Esophagus mucosa (tissue), 1 donor: Measurements from ENCODE around the gene FAM3A. TPM values are rescaled to one million over a fixed set of nuclear protein-coding genes. Genes with fewer than 3 reads are reported as not detected.
"Not testable (repeated sequence)": the region's sequence is repeated elsewhere in the genome, so short reads cannot be mapped to it uniquely, and the experiment has no call there.

Source experiments
- ATAC-seq: fragments of 200-7000 bp; cut with Tn5 transposase; one replicate; pipeline ENCODE4 v1.9.1; 2020
- total RNA-seq: library from RNA; stranded (reverse); gene quantifications from one replicate; pipeline ENCODE4 v1.2.4, GENCODE V29; 2023
- donor health status: DM: yes; HTN: yes; CAD: no.

Gene FAM3A
- total RNA-seq, 1 donor from 2014 or later = 40.6 TPM

DNA sequence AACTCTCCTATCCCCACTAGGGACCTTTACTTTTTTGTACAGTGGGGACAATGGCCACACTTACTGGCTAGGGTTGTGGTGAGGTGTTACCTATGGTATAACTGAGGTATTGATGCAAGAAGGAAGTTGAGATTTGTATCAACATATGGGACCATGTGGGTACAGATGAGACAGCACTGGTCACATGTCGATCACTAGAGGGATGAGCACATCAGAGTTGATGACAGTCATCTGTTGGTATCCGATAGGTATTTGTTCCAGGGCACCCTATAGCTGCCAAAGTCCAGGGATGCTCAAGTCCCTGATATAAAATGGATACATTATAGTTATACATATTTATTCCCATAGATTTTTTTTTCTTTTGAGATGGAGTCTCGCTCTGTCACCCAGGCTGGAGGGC, 13.0 kb downstream of the FAM3A start:
- ATAC-seq = peak; percentile 14

DNA sequence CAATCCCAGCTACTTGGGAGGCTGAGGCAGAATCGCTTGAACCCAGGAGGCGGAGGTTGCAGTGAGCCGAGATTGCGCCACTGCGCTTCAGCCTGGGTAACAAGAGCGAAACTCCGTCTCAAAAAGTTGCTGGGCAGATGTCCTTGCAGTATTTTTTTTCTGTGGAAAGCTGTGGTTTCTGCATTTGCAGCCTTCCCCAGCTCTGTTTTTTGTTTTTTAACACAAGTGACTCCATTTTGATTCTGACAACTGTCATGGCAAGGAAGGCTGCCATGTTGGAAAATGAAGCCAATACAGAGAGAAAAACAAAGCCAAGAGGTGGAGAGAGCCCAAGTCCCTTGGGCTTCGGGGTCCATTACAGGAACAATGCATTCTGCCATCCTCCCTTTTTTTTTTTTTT, 13.9 kb downstream of the FAM3A start:
- no peak for ATAC-seq

DNA sequence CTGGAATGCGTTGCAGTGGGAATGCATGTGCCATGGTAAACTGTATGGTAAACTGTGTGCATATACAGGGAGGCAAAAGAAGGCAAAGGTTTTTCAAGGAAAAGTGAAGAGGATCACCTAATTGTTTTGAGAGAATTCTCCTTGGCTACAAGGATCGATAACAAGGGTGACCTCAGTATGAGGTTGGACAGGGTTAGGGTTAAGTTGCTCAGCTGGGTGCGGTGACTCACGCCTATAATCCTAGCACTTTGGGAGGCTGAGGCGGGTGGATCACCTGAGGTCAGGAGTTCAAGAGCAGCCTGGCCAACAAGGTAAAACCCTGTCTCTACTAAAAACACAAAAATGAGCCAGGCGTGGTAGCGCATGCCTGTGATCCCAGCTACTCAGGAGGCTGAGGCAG, 14.6 kb downstream of the FAM3A start:
- ATAC-seq = not testable (repeated sequence)

DNA sequence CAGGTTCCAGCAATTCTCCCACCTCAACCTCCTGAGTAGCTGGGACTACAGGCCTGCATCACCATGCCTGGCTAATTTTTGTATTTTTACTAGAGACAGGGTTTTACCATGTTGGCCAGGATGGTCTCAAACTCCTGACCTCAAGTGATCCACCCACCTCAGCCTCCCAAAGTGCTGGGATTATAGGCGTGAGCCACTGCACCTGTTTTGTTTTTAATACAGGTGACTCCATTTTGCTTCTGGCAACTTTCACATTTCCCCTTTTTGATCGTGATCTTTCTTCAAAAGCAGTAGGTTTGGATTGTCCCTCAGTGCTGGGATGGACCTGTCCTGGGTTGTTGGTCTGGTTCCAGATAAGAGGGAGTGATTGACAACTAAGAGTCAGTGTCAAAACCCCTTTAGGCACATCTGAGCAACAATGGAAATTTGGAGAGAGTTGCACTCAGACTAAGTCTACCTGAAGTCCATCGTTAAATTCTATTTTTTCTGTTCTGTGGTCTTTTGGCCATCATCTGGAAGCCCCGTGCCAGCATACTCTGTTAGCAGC, 19.4 kb downstream of the FAM3A start:
- not testable (repeated sequence) for ATAC-seq

DNA sequence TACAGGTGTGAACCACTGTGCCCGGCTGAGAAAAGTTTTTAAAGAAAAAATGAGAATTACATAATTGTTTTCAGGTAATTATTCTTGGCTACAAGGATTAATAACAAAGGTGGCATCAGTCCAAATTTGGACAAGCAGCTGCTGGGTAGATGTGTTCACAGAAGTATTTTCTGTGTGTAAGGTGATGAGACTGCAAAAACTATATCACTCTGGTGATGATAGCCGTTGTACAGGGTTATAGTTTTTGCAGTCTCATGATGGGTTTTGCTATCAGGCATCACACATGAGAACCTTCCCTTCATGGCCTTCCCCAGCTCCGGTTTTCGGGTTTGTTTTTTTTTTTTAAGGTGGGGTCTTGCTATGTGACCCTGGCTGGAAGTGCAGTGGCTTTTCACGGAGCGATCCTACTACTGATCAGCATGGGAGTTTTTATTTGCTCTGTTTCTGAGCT, 20.5 kb downstream of the FAM3A start:
- ATAC-seq = no peak

DNA sequence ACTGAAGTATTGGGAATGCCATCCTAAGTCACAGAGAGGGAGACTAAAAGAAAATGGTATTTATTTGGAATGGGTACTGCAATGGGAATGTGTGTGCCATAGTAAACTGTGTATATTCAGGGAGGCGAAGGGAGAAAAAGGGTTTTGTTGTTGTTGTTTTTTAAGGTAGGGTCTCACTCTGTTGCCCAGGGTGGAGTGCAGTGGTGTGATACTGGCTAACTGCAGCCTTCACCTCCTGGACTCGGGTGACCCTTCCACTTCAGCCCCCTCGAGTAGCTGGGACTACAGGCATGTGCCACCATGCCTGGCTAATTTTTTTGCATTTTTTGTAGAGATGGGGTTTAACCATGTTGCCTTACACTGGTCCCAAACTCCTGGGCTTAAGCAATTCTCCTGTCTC, 21.3 kb downstream of the FAM3A start:
- no peak for ATAC-seq

DNA sequence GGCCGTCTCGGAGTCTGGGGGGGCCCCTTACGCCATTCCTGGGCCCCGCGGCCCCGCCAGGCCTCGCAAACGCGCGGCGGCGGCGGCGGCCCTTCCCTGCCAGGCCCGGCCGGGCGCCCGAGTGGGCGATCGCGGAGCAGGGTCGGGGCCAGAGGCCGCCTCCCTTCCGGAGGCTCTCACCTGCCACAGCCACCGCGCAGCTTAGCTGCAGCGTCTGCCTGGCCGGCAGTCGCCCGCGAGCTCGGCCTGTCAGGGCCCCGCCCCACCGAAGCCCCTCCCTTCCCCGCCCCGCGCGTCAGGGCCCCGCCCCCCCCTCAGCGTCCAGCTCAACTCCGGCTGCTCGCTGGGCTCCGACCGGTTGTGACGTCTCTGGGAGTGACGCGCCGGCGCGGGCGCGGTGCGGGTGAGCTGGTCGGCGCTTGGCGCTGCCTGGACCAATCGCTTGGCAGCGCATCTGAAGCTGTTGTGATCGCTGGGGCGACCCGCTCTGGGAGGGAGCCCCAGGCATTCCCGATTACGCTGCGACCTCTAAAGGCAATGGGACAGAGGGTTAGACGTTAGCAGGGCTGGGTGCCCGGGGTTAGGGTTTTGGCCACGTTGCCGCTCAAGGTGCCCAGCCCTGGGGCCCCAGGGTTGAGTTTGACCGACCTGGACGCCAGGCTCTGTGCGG, 25.5 kb downstream of the FAM3A start, which contains the start of gene SLC10A3:
Gene SLC10A3 (minus strand): TSS at position 216 of the 670 bp plus-strand sequence. CDS start 1,689 bp downstream, outside the sequence.
- peak; percentile 90 for ATAC-seq

DNA sequence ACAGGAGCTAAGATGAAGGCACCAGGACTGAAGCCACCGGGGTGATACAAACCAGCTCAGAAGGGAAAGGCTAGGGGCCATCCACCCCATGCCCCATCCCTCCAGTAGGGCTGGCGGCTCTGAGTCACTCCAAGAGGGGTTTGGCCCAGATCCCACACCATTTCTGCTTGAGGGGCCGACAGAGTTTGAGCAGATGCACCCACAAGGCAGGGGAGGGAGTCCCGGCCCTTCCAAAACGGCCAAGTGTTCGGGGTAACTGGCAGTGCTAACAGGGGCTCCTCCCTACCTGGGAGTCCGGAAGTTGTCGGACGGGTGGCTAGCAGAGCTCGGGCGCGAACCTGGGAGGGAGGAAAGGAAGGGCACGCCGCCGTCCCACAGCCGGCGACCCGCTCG, 26.0 kb downstream of the FAM3A start:
- ATAC-seq = peak; percentile 14

DNA sequence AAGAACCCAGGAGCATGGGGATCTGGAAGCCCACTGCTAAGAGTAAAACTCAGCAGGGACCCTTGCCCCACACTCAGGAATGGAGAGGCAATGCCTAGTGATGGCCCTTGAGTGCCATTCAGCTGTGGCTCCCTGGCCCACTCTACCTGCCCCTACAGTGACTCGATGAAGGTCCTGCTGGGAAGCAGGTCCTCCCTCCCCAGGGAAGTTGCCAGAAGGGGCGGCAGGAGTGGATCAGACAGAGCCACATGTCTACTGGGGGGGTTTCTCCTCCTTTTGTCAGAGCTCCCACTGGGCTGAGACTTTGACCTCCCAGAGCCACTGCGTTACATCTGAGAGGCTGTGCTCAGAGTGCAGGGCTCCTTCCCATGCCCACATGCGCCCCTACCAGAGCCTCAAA, 26.9 kb downstream of the FAM3A start:
- ATAC-seq = no peak

DNA sequence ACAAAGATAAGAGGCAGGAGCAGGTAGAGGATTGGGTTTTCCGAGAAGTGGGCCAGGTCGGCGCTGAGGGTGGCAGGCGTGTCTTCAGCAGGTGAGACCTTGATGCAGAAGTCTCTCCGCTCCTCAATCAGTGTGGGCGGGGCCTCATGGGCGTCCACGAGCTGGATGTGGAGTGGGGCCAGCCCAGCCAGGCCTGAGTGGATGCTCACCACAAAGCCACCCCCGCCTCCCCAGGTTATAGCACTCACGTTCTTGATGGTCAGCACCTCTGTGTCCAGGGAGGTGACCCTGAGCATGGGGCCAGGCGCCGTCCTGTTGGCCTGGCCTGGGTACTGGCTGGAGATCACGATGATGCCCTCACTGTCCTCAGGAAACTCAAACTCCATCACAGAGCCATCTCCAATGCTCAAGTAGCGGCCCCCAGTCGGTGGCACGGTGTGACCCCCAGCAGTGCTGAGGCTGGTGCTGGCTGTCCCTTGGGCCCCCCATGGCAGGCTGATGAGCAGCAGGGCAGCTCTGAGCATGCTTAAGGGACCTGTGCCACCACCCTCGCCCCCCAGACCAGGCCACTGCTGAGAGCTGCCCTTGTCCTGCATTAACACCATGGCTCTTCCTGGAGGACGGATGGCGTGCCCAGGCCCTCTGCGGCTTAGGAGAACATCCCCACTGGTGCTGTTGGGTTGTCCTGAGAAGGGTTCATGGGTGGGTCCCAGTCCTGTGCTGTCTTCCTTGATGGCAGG, 27.5 kb downstream of the FAM3A start:
- no peak for ATAC-seq

DNA sequence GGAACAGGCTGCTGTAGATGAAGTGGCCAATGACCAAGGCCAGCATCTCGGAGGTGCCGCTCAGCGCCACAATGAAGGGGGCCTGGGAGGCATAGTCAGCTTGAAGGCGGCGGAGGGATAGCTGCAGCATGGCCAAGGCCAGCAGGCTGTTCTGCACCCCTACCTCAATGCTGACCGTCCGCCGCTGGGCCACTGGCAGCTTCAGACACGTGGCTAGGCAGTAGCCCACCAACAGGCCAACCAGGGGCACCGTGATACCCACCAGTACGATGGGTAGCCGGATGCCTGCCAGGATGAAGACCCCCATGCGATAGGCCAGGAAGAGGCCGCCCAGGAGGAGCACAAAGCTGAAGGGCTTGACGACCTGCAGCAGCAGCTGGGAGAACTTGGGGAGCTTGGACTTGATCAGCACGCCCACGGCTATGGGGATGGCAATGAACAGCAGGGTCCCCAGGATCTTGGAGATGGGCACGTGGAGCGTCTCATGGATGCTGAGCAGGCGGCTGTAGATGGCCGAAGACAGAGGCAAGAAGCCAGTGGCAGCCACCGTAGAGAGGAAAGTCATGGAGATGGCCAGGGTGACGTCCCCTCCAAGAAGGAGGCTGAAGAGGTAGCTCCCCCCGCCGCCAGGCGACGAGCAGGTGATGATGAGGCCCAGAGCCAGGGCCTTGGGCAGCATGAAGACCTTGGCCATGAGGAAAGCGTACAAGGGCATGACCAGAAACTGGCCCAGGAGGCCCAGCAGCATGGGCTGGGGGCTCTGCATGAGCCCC, 28.3 kb downstream of the FAM3A start:
- ATAC-seq = no peak

DNA sequence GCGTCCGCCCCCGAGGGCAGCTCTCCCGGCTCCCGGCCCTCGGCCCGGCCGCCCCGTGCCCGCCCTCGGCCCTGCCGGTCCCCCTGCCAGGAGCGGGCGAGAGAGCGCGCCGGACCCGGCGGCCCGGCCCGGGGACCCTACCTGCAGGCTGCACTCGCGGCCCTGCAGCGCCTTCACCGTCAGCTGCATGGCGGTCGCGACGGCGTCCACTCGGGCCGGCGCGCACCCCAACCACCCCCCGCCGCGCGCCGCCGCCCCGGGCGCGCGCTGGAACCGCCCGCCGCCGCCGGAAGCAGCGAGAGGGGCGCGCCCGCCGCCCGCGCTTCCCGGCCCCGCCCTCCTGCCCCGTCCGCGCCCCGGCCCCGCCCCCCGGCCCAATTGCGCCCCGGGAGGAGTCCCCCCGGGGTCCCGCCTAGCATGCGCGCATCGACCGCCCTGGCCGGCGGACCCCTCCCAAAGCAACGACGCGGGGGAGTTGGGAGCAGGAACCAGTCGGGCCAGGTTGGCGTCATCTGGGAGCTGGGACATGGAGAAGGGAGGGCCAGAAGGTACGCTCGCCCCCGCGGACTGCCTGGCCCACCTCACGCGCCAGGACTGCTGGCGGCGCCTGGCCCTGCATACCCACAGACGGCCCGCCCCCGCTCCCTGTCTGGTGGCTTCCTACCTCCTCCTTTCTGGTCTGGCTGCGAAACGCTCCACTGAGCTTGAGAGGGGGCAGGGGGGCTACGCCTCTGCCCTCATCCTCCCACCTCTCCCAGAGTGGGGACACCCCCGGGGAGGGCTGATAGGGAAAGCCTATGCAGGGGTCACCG, 29.4 kb downstream of the FAM3A start, which contains the start of gene UBL4A:
Gene UBL4A (minus strand): TSS at position 220 of the 812 bp plus-strand sequence. CDS start 31 bp downstream, at position 189.
- ATAC-seq = peak; percentile 35

DNA sequence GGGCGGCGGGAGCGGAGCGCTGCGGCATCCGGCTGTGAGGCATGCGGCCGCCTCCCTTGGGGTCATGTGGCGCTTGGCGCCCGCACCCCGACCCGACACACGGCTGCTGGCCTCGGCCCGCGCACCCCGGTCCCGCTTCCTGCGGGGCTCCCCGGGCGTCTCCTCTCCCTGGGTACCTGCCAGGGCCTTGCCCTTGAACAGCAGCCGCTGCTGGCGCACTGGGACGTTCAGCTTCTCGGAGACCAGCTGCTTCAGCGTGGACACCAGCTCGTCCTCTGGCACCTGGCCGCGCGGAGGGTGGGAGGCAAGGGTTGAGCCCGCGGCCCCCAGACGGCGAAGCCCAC, 30.0 kb downstream of the FAM3A start:
- ATAC-seq = no peak

DNA sequence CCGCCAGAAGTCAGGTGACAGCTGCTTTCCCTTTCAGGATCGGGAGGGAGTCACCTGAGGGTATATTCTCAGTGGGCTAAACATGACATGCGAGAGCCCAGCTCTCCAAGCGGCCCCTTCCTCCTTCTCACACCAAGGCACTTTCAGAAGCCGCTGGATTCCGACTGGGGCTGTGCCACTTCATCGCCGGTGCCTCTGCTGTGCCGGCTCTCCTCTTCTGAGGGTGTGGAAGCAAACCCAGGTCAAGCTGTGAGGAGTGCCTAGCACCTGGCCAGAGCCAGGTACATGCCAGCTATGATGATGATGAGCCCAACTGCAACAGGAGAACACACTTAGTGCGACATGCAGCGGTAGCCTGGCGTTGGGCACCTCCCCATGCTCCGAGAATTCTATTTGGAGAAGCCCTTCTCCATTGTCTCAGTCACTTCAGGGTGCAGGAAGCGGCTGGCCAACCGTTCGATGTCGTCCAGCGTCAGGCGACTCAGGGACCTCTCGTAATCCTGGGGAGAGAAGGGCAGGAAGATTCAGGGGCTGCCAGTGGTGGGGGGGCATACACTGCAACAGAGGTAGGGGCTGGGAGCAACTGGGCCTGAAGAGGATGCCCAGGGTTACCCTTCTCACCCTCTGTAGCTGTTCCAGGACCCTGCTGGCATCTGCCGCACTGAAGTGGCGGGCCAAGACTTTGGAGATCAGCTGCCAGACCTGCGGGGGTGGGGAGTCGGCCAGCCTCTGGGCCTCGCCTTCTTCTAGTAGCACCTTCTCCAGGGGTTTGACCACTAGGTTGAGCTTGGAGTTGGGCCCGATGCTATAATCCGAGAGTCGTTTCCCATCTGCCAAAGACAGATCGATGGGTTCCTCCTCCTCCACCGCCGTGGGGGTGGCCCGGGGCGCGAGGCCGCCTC, 30.6 kb downstream of the FAM3A start:
- ATAC-seq = no peak

DNA sequence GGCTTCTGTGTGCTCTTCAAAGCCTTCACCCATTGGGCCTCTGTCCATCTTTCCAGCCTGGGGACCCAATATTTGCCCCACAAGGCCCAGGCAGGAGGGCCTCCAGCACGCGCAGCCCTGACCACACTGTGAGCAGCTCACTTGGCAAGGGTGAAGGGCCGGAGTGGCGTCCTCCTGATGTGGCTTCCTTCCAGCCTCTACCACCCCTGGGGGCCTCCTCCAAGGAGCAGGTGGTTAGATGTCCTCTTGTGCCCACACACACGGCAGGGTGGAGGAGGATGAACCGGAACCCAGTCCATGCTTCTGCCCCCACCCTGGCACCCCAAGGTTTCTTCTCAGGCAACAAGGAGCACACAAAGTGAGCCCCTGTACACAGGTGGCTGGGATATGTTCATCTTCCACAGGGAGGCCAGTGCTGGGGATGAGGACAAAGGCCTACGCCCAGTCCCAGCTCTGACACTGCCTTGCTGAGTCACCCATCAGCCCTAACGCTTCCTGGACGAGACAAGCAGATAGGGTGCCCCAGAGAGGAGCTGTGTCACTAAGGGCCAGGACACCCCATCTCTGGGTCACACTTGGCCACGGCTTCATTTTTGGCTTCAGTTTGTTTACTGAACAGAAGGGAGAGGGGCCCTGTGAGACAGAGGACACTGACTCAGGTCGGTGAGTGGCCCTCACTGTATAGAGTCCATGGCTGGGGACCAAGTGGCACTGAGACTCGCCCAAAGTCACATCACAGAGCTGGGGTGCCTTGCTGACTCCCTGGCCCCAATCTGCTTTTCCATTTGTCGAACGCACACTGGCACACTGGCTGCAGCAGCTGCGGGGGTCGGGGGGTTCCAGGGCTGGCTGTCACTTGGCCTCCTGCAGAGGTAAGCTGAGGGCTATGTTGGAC, 31.5 kb downstream of the FAM3A start:
- peak; percentile 68 for ATAC-seq

DNA sequence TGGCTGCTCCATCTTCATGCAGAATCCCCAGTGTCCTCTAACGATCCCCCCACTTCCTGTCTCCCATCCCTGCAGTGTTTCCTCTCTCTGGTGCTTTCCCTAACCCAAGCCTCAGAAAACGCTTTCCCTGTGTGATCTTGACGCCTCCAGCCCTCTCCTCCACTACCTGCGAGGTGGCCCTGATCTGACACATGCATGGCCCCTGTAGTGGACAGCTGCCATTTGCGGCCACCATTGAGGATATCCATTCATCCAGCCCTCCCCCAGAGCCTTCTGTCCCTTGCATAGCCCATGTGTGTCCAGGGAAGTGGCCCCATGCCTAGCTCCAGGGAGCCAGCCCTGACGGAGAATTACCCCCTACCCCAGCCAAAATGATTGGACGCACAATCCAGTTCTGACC, 32.7 kb downstream of the FAM3A start:
- no peak for ATAC-seq

DNA sequence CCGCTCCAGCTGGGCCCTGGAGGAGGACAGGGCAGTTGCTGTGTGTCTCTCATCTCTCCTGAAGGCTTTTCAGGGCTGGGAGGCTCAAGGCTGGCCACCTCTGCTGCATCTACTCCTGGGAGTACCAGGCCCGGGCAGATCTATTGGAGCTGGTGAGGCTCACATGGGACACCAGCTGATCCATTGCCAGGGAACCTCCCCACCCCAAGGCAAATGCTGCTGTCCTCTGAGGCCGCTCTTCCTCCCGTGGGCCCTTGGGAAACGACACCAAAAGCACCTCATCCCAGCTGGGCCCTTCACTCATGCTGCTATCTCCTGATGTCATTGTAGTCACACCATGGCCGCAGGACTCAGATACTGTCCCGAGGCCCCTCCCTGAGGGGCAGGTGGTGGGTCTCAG, 33.2 kb downstream of the FAM3A start:
- ATAC-seq = no peak

DNA sequence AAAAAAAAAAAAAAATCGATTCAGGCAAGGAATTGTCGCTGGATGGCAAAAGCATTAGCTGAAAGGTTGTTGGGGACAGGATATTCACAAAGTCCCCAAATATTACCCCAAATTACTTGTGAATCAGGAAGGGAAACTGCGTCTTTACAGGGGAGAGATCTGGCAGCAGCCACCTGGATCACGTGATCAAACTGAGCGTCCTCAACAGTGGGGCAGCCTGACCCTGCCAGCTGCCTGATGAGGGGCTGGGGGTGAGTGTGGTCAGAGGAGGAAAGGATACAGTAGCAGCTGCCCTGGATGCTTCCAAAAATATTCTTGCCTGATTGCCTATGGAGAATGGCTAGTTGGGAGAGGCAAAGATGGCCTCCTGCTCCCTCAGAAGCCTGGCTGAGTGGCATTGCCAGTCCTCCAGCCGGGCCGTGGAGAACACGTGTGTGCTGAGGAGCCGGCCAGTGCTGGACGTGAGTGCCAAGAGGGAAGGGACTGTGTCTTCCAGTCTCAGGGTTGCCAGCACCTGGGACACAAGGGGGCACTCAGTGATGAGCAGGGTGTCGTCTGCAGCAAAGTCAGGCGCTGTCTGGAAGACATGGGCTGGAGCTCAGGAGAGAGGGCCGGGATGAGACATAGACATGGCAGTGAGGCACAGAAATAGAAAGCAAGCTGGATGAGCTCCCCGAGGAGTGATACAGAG, 34.0 kb downstream of the FAM3A start:
- ATAC-seq = no peak

DNA sequence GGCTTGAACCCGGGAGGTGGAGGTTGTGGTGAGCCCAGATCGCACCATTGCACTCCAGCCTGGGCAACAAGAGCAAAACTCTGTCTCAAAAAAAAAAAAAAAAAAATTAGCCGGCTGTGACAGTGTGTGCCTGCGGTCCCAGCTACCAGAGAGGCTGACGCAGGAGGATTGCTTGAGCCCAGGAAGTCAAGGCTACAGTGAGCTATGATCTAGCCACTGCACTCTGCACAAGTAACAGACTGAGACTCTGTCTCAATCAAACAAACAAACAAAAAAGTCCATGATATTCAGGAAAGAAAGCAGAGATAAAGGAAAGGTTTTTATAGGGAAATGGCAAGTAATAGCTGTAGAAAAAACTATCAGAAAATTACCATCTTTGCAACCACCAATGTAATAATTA, 34.8 kb downstream of the FAM3A start:
- no peak for ATAC-seq
